ENCODE results near the gene DPF3.

GRCh38 chr14:72879431-72879830 is 14.5 kb downstream of the DPF3 start:
- TF ChIP-seq CTCF (IDR thresholded peaks at IDR 0.05) (no peak), POLR2A (IDR thresholded peaks at IDR 0.05) (no peak)

Data from adrenal gland (tissue), 5 donors.